HL-60 (cell line): Measurements from ENCODE around the gene KCNH8.

Source experiments
- DNase-seq, 2 experiments: peaks; one replicate each; pipeline ENCODE4 v3.0.0-alpha.2; 2010 to 2020; ENCODE audit warnings: low read depth in 1 of 2, low spot score in 1 of 2
- H3K27ac ChIP-seq: fragments of 250-450 bp; sonication (Bioruptor Pico); replicated peaks from 2 replicates; pipeline ENCODE4 v1.5.1; 2020; ENCODE audit warnings: mild to moderate bottlenecking, moderate library complexity
- H3K27me3 ChIP-seq: fragments of 250-450 bp; sonication (Bioruptor Pico); 2 replicates; pipeline ENCODE4 v1.5.1; 2021; ENCODE audit warnings: mild to moderate bottlenecking, moderate library complexity; ENCODE audit not compliant: insufficient read depth, poor library complexity, severe bottlenecking
- H3K4me3 ChIP-seq: replicated peaks from 2 replicates; pipeline ENCODE4 v1.5.1; 2011; ENCODE audit warnings: mild to moderate bottlenecking, control low read depth, low read length; ENCODE audit not compliant: insufficient read depth
- GABPA ChIP-seq: IDR thresholded peaks from 2 replicates; pipeline ENCODE4 v1.6.1; 2012; ENCODE audit warnings: low read depth
- POLR2AphosphoS5 ChIP-seq: IDR thresholded peaks from 2 replicates; pipeline ENCODE4 v1.6.1; 2012; ENCODE audit warnings: low read depth
- SPI1 ChIP-seq: IDR thresholded peaks from 2 replicates; pipeline ENCODE4 v1.6.1; 2012; ENCODE audit warnings: low read depth, mild to moderate bottlenecking, borderline replicate concordance
- TF ChIP-seq, protein P1 (sequence below): IDR thresholded peaks from one replicate; pipeline ENCODE4 v1.5.1; 2011; ENCODE audit warnings: low read length, control low read depth, inconsistent platforms; ENCODE audit not compliant: insufficient read depth
- TF ChIP-seq, protein P2 (sequence below): IDR thresholded peaks from 2 replicates; pipeline ENCODE4 v1.6.1; 2012; ENCODE audit warnings: low read depth; ENCODE audit not compliant: insufficient replicate concordance

Gene KCNH8

DNA sequence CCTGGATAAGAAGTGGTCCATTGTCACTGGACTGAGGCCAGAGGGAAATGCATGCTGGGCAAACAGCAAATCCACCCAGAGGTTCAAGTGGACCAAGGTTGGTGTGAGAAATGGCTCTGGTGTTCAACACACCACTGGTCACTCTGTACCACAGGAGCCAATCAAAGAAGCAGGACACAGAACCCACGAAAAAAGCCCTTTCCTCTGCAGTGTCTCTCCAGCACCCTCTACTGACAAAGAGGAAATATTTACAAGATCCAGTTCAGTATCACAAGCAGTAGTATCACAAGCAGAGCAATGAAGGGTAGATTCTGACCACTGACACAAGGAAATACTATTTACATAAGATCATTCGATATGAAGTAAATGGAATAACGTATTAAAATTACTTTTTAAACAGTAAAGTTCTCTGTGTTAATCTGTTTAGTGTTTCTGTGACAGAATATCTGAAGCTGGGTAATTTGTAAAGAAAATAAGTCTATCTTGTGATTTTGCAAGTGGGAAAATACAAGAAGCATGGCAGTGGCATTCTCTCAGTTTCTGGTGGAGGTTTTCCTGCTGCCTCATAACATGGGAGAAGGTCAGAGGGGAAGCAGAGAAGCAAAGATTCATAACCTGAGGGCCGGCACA is 395.0 kb downstream of the KCNH8 start:
- Histone ChIP-seq H3K4me3 (no peak overlapping the region), H3K27ac (no peak overlapping the region), H3K27me3 (no peaks in the 10 kb centered on the region)
- no peak for DNase-seq
- no peak for TF ChIP-seq GABPA
- TF ChIP-seq, protein P1, sequence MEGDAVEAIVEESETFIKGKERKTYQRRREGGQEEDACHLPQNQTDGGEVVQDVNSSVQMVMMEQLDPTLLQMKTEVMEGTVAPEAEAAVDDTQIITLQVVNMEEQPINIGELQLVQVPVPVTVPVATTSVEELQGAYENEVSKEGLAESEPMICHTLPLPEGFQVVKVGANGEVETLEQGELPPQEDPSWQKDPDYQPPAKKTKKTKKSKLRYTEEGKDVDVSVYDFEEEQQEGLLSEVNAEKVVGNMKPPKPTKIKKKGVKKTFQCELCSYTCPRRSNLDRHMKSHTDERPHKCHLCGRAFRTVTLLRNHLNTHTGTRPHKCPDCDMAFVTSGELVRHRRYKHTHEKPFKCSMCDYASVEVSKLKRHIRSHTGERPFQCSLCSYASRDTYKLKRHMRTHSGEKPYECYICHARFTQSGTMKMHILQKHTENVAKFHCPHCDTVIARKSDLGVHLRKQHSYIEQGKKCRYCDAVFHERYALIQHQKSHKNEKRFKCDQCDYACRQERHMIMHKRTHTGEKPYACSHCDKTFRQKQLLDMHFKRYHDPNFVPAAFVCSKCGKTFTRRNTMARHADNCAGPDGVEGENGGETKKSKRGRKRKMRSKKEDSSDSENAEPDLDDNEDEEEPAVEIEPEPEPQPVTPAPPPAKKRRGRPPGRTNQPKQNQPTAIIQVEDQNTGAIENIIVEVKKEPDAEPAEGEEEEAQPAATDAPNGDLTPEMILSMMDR: peak; percentile 27

DNA sequence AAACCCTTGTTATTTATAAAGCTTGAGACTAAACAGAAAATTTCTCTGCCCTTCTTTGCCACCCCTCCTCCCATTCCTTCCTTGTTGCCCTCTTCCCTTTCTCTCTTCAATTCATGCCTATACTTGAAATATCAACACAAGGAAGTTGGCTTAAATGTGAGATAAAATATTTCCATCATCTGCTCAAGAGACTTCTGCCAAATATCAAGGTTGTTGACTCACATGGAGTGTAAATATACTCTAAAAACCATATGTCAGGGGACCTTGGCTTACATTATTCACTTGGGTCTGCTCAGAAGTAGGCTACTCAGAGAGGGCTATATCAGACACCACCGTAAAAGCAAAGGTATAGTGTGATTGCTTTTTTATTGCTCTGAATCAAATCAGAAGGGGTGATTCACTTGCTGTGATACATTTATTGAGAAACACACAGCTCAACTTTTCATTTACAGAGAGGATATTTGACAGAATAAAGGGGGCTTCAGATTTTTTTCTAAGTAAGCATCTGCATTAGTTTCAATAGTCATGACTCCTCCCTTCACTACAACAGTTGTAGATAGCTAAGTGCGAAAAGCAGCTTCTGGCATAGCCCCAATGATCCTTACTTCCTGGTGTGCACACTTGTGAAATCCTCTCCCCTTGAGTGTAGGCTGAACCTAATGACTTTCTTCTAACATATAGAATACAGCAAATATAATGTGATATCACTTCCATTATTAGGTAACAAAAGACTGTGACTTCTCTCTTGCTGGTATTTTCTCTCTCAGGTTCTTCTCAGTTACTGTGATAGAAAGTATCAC is 399.6 kb downstream of the KCNH8 start:
- Histone ChIP-seq H3K4me3 (no peak overlapping the region), H3K27me3 (no peaks in the 10 kb centered on the region), H3K27ac (no peak overlapping the region)
- DNase-seq: no peak
- TF ChIP-seq GABPA: no peak
- TF ChIP-seq POLR2AphosphoS5: no peak
- TF ChIP-seq, protein P2, sequence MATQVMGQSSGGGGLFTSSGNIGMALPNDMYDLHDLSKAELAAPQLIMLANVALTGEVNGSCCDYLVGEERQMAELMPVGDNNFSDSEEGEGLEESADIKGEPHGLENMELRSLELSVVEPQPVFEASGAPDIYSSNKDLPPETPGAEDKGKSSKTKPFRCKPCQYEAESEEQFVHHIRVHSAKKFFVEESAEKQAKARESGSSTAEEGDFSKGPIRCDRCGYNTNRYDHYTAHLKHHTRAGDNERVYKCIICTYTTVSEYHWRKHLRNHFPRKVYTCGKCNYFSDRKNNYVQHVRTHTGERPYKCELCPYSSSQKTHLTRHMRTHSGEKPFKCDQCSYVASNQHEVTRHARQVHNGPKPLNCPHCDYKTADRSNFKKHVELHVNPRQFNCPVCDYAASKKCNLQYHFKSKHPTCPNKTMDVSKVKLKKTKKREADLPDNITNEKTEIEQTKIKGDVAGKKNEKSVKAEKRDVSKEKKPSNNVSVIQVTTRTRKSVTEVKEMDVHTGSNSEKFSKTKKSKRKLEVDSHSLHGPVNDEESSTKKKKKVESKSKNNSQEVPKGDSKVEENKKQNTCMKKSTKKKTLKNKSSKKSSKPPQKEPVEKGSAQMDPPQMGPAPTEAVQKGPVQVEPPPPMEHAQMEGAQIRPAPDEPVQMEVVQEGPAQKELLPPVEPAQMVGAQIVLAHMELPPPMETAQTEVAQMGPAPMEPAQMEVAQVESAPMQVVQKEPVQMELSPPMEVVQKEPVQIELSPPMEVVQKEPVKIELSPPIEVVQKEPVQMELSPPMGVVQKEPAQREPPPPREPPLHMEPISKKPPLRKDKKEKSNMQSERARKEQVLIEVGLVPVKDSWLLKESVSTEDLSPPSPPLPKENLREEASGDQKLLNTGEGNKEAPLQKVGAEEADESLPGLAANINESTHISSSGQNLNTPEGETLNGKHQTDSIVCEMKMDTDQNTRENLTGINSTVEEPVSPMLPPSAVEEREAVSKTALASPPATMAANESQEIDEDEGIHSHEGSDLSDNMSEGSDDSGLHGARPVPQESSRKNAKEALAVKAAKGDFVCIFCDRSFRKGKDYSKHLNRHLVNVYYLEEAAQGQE: no peak
- no peak for TF ChIP-seq SPI1
- TF ChIP-seq, protein P1: no peak

DNA sequence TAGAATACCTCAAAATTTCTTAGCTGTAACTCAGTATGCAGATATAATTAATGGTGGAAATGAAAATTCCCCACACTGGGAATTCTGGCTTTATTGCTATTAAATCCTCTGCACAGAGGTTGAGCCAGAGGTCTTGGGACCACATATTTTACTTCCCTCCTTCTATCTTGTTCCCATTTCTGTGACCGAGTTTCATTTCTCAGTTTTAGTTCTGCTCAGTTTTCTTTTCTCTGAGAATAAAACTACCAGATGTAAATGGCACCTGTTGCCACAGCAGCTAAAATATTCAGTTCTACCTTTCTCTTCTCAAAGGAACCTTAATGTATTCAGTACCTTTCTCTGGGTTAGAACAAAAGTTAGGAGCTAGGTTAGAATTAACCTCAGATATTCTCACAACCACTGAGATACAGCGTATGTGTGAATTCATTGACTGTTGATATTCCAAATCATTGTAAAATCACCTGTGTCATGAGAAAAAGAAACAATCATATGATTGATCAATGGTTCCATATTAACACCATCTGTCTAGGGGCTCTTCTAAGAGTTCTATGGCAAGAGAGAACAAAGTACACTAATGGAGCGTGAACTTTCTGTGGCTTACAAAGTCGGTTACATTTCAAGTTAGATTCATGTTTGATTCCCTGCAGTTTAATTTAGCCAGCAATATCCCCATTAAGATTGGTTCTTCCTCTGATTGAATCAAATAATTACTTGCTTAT is 411.6 kb downstream of the KCNH8 start:
- DNase-seq: no peak
- Histone ChIP-seq H3K4me3 (no peak overlapping the region), H3K27me3 (no peaks in the 10 kb centered on the region), H3K27ac (no peak overlapping the region)
- TF ChIP-seq POLR2AphosphoS5 (no peak), GABPA (no peak), SPI1 (no peak)
- TF ChIP-seq, protein P2: no peak
- TF ChIP-seq, protein P1: no peak
